Endothelial cell of umbilical vein (primary cell): ENCODE measurements around the gene TMEM170B. TPM values are rescaled to one million over a fixed set of nuclear protein-coding genes. Genes with fewer than 3 reads are reported as not detected.

Experiments
- BruUV-seq: library from RNA; stranded (reverse); fragments of 400-500 nt; replicated peaks from 2 replicates; lab custom pipeline; 2021; lab: Mats Ljungman, UMichigan
- CTCF ChIA-PET: fragments of 300-600, 350-600 bp; sonication (Branson Sonifier 250); formaldehyde crosslinking; loops from one replicate; lab custom pipeline; 2021; ENCODE audit warnings: antibody characterized with exemption, inconsistent platforms; lab: Charles Lee
- POLR2A ChIA-PET: fragments of 300-600, 350-600 bp; sonication (Branson Sonifier 250); formaldehyde crosslinking; loops from one replicate; lab custom pipeline; 2021; ENCODE audit warnings: antibody characterized with exemption, inconsistent platforms; lab: Charles Lee
- DNase-seq: peaks from one replicate; pipeline ENCODE4 v3.0.0-alpha.2; 2011; ENCODE audit warnings: low read depth, low spot score
- FAIRE-seq: peaks from 2 replicates; lab custom pipeline; 2011; peaks lifted over from hg19 to GRCh38; lab: Jason Lieb, UNC
- H2AFZ ChIP-seq: 2 replicates; pipeline ENCODE4 v1.6.0; 2012; ENCODE audit warnings: low read depth, low read length, control low read depth, inconsistent platforms
- H3K27ac ChIP-seq: 2 replicates; pipeline ENCODE4 v1.5.1; 2011; ENCODE audit warnings: low read depth, mild to moderate bottlenecking, control low read depth, low read length, moderate library complexity; ENCODE audit not compliant: insufficient read depth
- H3K27me3 ChIP-seq, 2 experiments: 2 replicates each; pipeline versions ENCODE4 v1.6.0 to v1.6.1; 2011; ENCODE audit warnings: low read length in 2 of 2, mixed read lengths in 1 of 2; ENCODE audit not compliant: control insufficient read depth in 2 of 2, insufficient read depth in 2 of 2
- H3K36me3 ChIP-seq, 2 experiments: 2 replicates in 1 of 2; 3 replicates in 1 of 2; pipeline ENCODE4 v1.5.1; 2011; ENCODE audit warnings: low read length in 2 of 2, mild to moderate bottlenecking in 1 of 2, moderate library complexity in 1 of 2; ENCODE audit not compliant: control insufficient read depth in 2 of 2, insufficient read depth in 2 of 2; ENCODE audit errors: extremely low read depth in 1 of 2
- H3K4me1 ChIP-seq: 3 replicates; pipeline ENCODE4 v1.5.1; 2011; ENCODE audit warnings: mild to moderate bottlenecking, low read length; ENCODE audit not compliant: control insufficient read depth, insufficient read depth; ENCODE audit errors: extremely low read depth
- H3K4me2 ChIP-seq: 2 replicates; pipeline ENCODE4 v1.6.1; 2011; ENCODE audit warnings: low read length, control low read depth, mixed read lengths; ENCODE audit not compliant: insufficient read depth
- H3K4me3 ChIP-seq, 3 experiments: fragments of 200-600 bp in 1 of 3; sonication (generic), shearing (Covaris generic) in 1 of 3; replicated peaks in 1 of 3; 2 replicates each; pipeline ENCODE4 v1.5.1; 2011 to 2016; ENCODE audit warnings: control low read depth in 3 of 3, low read length in 3 of 3, mild to moderate bottlenecking in 2 of 3, inconsistent platforms in 1 of 3, low read depth in 1 of 3, moderate library complexity in 1 of 3; ENCODE audit not compliant: insufficient read depth in 1 of 3
- H3K79me2 ChIP-seq: 2 replicates; pipeline ENCODE4 v1.6.0; 2012; ENCODE audit warnings: low read length, inconsistent platforms; ENCODE audit not compliant: control insufficient read depth, insufficient read depth
- H3K9ac ChIP-seq: replicated peaks from 2 replicates; pipeline ENCODE3; 2011; ENCODE audit warnings: low read length, control low read depth; ENCODE audit not compliant: insufficient read depth; ENCODE audit errors: extremely low read depth
- H3K9me1 ChIP-seq: replicated peaks from 3 replicates; pipeline ENCODE4 v1.6.0; 2011; ENCODE audit warnings: mild to moderate bottlenecking, low read length; ENCODE audit not compliant: control insufficient read depth, insufficient read depth; ENCODE audit errors: extremely low read depth
- H3K9me3 ChIP-seq: replicated peaks from 2 replicates; pipeline ENCODE4 v1.5.1; 2012; ENCODE audit warnings: low read length, inconsistent platforms; ENCODE audit not compliant: control insufficient read depth, insufficient read depth
- H4K20me1 ChIP-seq: replicated peaks from 2 replicates; pipeline ENCODE3; 2011; ENCODE audit warnings: mild to moderate bottlenecking, low read length; ENCODE audit not compliant: control insufficient read depth, insufficient read depth; ENCODE audit errors: extremely low read depth
- EZH2 ChIP-seq: IDR thresholded peaks from 2 replicates; pipeline ENCODE4 v1.6.1; 2012; ENCODE audit warnings: borderline replicate concordance, low read depth, mild to moderate bottlenecking, moderate library complexity, low read length, inconsistent platforms; ENCODE audit not compliant: severe bottlenecking
- FOS ChIP-seq: IDR thresholded peaks from 2 replicates; pipeline ENCODE4 v1.6.1; 2011; ENCODE audit warnings: mild to moderate bottlenecking, low read length, moderate library complexity, borderline replicate concordance; ENCODE audit not compliant: insufficient read depth
- GATA2 ChIP-seq: IDR thresholded peaks from 2 replicates; pipeline ENCODE4 v1.7.0; 2011; ENCODE audit warnings: low read depth, mild to moderate bottlenecking, moderate library complexity, mixed read lengths, low read length; ENCODE audit not compliant: insufficient read length, insufficient read depth
- JUN ChIP-seq: IDR thresholded peaks from 2 replicates; pipeline ENCODE4 v1.6.1; 2011; ENCODE audit warnings: borderline replicate concordance, low read depth; ENCODE audit not compliant: insufficient read length, insufficient read depth
- MAX ChIP-seq: IDR thresholded peaks from 2 replicates; pipeline ENCODE4 v1.6.1; 2011; ENCODE audit not compliant: insufficient read depth, insufficient read length
- MYC ChIP-seq: IDR thresholded peaks from one replicate; pipeline ENCODE4 v1.6.1; 2011; ENCODE audit warnings: mild to moderate bottlenecking, low read depth, low read length
- POLR2A ChIP-seq: IDR thresholded peaks from 2 replicates; pipeline ENCODE4 v1.6.1; 2012; ENCODE audit warnings: low read depth, mild to moderate bottlenecking, control low read depth, low read length
- POLR2AphosphoS5 ChIP-seq: IDR thresholded peaks from 2 replicates; pipeline ENCODE4 v1.6.1; 2012; ENCODE audit warnings: low read depth, mild to moderate bottlenecking, control low read depth, low read length, moderate library complexity; ENCODE audit not compliant: insufficient read depth
- dilution Hi-C: fragments of 300-500 bp; cut with MboI; formaldehyde crosslinking; loops from one replicate; pipeline ENCODE4 v1.15.0; 2019; ENCODE audit warnings: low sequenced_read_pairs; ENCODE audit not compliant: extremely low pct_ligation_motif_present
- intact Hi-C: fragments of 100-400 bp; cut with micrococcal nuclease; formaldehyde crosslinking; loops from one replicate; pipeline ENCODE4 v1.10.0; 2022
- polyA plus RNA-seq, 4 experiments: library from polyadenylated mRNA; depleted of rRNA in 3 of 4; stranded (reverse) in 3 of 4; unstranded in 1 of 4; fragments of >200 nt; gene quantifications; 2 replicates each; pipeline versions ENCODE4 v1.2.1 to v1.2.3, GENCODE V29; 2011 to 2012; ENCODE audit warnings: missing spikeins in 1 of 4
- total RNA-seq: library from RNA; stranded (reverse); gene quantifications from 2 replicates; pipeline ENCODE4 v1.2.3, GENCODE V29; 2021
- TF ChIP-seq, protein P1 (sequence below), 2 donors: IDR thresholded peaks; 1 replicate in 1 of 2; 2 replicates in 1 of 2; pipeline ENCODE4 v1.5.1; 2011; ENCODE audit warnings: low read length in 2 of 2, mild to moderate bottlenecking in 2 of 2, moderate library complexity in 2 of 2, control low read depth in 1 of 2, inconsistent platforms in 1 of 2, low read depth in 1 of 2; ENCODE audit not compliant: insufficient read depth in 1 of 2; ENCODE audit errors: extremely low read depth in 1 of 2

Gene TMEM170B
- total and polyA plus RNA-seq, 2 donors (not counting 3 experiments of a cell fraction or from before 2014, with no cell fraction given): 1.1 to 4.2 TPM

DNA sequence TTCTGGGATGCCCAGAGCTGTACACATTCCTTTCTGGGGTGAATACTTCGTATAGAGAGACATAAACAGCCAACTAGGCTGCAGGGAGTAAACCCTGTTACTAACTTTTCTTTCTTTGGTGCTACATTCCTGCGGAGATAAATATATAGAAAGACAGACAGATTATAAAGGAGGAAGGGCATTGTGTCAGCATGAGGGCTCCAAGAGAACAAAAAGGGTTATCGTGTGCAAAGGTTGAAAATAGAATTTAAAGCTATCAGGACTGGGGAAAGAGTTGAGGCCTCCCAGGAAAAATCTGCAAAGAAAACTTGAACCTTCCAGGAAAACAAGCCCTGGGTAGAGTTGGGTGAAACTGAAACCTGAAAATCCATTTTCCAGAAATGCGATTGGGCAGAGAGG, 68.0 kb downstream of the TMEM170B start:
- no peak for FAIRE-seq
- POLR2A ChIA-PET: interaction anchor here (1.5 to 5.7 kb wide), 4 partner anchors 16 to 685 kb away, joined by 6 to 111 read pairs (median 18); partner anchors contain the start of gene EDN1
- Histone ChIP-seq H3K4me2 (peak overlapping the region; percentile 18), H2AFZ (no peak overlapping the region), H3K36me3 (no peaks in the 10 kb centered on the region), H3K27ac (peak overlapping the region; percentile 99), H3K4me1 (peaks cover 49% of the 10 kb centered on the region), H3K9me3 (no peaks in the 10 kb centered on the region), H3K9me1 (no peaks in the 10 kb centered on the region), H3K79me2 (peaks cover 13% of the 10 kb centered on the region), H3K4me3 (no peak overlapping the region), H3K27me3 (no peaks in the 10 kb centered on the region), H3K9ac (peak overlapping the region; percentile 95), H4K20me1 (no peaks in the 10 kb centered on the region)
- TF ChIP-seq FOS (no peak), MAX (no peak), JUN (no peak), EZH2 (no peak), GATA2 (no peak), POLR2AphosphoS5 (no peak), MYC (no peak), POLR2A (no peak)
- TF ChIP-seq, protein P1, sequence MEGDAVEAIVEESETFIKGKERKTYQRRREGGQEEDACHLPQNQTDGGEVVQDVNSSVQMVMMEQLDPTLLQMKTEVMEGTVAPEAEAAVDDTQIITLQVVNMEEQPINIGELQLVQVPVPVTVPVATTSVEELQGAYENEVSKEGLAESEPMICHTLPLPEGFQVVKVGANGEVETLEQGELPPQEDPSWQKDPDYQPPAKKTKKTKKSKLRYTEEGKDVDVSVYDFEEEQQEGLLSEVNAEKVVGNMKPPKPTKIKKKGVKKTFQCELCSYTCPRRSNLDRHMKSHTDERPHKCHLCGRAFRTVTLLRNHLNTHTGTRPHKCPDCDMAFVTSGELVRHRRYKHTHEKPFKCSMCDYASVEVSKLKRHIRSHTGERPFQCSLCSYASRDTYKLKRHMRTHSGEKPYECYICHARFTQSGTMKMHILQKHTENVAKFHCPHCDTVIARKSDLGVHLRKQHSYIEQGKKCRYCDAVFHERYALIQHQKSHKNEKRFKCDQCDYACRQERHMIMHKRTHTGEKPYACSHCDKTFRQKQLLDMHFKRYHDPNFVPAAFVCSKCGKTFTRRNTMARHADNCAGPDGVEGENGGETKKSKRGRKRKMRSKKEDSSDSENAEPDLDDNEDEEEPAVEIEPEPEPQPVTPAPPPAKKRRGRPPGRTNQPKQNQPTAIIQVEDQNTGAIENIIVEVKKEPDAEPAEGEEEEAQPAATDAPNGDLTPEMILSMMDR (IDR thresholded peaks at IDR 0.05; ENCODE audit: extremely low read depth in 1 of 2, insufficient read depth in 1 of 2, low read depth in 1 of 2, low read length in 2 of 2): no peak
- intact Hi-C loops: no loop called here
- dilution Hi-C loops: loop anchor here (5.0 to 25.0 kb wide), 3 partner anchors 49 to 682 kb away; partner anchors contain the start of gene EDN1
- peak; percentile 50 for DNase-seq
- CTCF ChIA-PET: interaction anchor here (1.4 to 5.0 kb wide), 8 partner anchors 9 to 685 kb away, joined by 3 to 38 read pairs (median 20); partner anchors contain the start of gene EDN1
- BruUV-seq: no TSS peak
